ENCODE results near the gene LTN1.
"Not testable (repeated sequence)": the region's sequence is repeated elsewhere in the genome, so short reads cannot be mapped to it uniquely, and the experiment has no call there.

LTN1 gene

DNA sequence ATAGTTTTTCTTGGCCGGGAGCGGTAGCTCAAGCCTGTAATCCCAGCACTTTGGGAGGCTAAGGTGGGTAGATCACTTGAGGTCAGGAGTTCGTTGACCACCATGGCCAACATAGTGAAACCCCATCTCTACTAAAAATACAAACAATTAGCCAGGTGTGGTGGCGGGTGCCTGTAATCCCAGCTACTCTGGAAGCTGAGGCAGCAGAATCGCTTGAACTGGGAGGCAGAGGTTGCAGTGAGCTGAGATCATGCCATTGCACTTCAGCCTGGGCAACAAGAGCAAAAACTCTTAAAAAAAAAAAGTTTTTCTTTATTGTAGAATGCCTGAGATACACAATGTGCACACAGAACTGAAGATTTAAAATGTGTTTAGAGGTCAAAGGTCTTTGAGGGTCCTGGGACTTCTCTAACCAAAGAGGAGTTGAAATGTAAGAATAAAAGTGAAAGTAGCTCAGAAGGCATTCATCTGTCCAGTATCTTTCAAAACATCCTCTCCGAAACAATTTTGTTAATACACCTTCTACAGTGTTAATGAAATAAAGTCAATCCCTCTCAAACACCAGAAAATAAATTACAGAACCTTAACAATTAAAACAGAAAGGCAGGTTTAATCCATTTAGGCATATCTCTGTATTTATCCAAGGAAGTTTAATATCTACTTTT, 60.8 kb downstream of the LTN1 start:
- not testable (repeated sequence) for DNase-seq (ENCODE audit: low spot score)

DNA sequence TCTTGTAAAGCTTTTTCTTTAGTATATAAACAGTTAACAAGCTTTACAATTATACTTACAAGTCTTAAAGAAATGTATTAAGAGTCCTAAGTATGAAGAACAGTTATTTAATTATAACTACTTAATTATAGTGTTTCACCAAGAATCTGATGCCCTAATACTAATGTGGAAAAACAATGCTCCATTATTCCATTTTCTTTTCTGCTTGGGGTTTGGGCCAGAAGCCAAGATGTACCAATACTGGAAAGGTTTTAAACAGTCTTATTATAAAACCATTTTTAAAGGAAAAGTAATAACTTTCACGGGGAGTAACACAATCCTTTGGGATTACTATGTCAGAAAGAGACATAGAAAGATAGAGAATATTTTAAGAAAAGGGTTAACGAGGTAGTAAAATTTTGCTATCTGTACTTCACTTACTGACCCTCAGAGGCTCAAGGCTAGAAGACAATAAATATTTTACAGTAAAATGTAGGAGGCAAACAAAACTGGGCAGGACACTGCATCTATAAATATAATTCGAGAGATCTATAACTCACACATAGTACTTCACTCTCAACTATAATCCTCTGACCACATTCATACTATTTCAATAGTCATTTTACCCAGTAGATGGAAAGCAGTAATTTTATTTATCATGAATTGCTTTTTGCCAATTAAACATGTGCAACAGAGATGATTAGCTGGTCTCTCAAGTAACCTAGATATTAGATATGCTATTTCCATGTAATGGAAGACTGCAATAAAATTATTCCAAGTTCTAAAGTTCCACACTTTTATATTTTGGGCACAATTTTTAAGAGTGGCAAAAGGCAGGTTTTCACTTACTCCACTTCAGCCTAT, 63.9 kb downstream of the LTN1 start:
- no peak for DNase-seq (ENCODE audit: low spot score)

DNA sequence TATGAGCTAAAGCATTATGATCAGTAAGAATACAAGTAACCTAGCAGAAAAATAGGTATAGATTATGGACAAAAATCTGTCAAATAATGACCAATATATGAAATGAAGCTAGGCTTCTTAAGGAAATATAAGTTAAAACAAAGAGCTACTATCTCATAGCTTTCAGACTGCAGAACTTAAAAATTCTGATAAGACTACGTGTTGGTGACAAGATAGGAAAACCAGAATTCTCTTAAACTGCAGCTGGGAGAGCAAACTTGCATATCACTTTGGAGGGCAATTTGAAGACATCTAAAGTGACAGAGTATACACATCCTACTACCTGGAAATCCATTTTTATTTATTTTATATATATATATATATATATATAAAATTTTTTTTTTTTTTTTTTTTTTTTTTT, 65.5 kb downstream of the LTN1 start:
- DNase-seq (ENCODE audit: low spot score), result no peak

DNA sequence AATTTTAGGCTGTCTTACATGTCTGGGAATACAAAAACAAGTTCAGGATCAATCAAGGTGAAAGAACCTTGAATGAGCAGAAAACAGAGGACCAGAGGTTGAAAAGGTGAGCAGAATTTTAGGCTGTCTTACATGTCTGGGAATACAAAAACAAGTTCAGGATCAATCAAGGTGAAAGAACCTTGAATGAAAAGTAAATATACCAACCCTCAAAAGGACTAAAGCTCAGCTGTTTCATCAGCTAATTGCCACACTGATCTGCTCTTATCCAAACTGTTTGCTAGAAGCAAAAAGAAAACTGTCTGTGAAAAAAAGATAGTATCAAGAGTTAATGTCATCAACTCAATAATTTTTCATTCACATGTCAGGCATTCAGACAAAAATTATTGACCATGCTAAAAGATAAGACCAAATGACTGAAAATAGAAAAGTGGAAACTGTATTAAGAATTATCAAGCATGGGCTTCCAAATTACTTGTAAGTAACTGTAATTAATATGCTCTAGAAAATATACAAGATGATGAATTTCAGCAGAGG, 69.2 kb downstream of the LTN1 start:
- DNase-seq (ENCODE audit: low spot score), result no peak

DNA sequence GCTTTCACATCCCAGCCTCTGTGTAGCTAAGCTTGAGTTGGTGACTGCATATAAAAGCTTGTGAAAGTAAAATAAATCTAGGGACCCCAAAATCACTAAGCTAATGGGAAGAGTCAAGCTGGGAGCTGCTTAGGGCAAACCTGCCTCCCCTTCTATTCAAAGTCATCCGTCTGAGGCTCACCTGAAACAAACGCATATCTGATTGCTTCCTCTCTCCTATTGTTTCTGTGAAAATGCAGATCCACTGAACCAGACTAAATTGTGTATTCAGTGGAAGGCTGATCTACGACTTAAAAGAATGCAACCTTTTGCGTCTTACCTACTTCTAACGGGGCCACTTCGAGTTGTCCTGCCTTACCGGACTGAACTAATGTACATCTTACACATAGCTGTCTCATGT, 70.3 kb downstream of the LTN1 start:
- DNase-seq (ENCODE audit: low spot score), result no peak

DNA sequence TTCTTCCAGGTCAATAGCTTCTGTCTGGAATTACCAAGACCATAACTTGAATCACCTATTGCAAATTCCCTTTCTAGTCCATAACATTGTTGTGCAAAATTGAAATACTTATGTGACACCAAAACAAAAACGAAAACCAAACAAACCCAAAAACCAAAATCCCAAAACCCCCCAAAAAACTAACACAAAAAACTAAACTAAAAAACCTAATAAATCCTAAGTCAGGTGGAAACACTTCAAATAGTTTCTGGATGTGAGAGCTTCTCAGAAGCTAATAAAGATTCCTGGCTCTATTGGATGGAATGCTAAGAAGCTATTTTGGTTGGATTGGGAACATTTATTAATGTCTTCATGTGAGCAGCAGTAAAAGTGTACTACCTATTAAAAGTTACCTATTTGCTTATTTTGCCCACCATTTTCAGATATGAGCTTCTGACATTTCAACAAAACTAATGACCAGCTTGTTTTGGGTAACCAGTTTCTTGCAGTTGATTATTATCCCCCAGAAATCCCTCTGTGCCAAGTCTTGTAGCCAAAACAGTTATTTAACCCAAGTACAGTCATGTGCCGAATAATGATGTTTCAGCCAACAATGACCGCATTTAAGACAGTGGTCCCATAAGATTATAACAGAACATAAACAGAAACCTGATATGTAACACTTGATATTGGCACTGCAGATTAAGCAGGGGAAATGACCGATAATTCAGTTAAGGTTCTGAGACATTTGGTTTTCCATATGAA, 76.4 kb downstream of the LTN1 start:
- no peak for DNase-seq (ENCODE audit: low spot score)

DNA sequence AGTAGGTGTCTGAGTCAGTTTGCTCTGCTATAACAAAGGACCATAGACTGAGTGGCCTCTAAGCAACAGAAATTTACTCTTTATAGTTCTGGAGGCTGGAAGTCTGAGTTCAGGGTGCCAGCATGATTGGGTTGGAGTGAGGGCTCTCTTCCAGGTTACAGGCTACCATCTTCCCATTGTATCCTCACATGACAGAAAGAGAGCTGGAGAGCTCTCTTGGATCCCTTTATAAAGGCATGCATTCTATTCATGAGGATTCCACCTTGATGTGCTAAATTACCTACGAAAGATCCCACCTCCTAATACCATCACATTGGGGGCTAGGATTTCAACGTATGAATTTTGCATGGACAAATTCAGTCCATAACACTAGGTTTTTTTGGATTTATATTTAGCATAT, 79.6 kb downstream of the LTN1 start:
- no peak for DNase-seq (ENCODE audit: low spot score)

DNA sequence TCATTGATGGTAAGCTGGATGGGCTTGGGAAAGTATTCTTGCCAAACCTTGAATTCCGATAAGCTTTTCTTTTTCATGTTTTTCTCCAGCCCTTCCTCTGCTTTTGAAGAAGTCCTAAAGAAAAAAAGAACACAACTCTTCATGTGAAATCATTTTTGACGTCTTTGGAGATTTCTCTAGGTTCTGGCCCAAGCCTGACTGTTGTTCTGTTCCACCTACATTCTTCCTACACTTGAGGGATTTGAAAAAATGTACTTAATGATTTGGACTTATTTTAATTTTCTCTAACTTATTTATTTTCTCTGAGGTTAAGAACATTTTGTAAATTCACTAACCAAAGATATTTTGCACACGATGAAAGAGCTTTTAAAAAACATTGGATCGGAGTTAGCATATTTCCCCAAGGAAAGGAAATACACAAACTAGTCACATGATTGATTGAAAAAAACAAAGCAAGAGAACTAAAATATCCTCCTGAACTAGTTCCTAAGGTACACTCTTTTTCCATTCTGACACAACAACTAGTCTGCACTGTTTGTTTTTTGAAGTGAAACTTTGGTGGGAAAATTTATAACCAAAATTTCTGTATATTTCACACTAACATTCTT, 82.3 kb downstream of the LTN1 start:
- DNase-seq (ENCODE audit: low spot score), result no peak

DNA sequence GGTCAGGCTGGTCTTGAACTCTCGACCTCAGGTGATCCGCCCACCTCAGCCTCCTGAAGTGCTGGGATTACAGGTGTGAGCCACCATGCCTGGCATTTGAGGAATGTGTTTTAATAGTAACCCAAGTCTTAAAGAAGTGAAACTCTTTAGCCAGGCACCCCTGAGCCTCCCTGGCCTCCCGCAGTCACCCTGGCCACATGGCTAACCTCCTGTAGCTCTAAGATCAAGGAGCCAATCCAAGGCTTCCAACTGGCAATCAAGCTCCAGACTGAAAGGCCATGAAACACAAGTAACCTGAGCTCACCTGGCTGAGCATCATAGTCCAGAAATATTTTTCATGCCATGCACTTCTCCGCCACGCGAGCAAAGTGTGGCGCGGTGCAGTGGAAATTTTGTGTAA, 84.3 kb downstream of the LTN1 start:
- no peak for DNase-seq (ENCODE audit: low spot score)

DNA sequence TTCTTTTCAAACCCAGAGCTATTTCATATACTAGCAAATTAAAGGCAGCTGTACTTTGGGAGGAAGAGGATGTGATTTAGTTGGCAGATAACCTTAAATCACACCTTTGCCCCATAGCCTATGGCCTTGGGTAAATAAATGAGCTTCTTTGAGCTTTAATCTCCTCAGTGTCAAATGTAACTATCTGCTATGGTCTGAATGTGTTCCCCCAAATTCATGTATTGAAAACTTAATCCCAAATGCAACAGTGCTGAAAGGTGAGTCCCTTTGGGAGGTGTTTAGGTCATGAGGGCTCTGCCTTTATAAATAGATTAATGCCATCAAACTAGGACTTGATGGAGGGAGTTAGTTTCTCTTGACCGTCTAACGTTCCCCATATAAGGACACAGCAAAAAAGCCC, 85.8 kb downstream of the LTN1 start:
- no peak for DNase-seq (ENCODE audit: low spot score)

DNA sequence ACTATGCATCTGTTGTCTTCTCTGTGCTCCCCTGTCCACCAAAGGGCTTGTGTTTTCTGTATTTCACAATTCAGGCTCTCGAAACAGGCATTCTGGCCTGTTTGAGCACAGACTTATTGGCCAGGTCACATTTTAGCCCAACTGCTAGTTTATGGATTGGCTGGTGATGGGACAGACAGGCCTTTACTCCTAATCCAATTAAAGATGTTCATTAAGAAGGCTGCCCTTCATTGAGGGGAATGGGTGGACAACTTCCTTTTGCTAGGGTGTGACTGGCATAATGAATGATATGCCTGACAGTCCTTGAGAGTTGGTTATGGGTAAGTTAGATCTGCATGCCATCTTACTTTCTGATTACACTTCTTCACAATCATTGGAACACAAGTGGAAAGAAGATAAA, 86.4 kb downstream of the LTN1 start:
- no peak for DNase-seq (ENCODE audit: low spot score)

DNA sequence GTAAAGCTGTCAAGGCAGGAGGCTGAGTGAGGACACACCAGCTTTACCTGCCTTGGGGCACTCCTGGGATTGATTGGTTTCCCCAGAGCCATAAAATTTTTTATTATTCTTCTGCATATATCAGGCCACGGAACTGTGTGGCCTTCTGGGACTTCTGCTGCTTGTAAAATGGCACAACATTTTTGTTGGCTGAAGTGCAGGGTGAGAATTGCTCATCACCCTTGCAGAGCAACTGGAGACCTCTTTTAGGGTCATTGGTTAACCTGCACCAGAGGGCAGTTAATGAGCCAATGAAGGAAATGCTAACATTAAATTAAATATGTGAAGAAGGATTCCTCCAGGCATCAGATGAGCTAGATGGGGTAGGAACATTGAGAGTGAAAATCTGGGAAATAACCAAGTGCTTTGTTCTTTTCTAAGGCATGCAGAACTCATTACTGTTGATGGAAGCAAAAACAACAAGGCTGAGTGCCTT, 87.7 kb downstream of the LTN1 start:
- no peak for DNase-seq (ENCODE audit: low spot score)

DNA sequence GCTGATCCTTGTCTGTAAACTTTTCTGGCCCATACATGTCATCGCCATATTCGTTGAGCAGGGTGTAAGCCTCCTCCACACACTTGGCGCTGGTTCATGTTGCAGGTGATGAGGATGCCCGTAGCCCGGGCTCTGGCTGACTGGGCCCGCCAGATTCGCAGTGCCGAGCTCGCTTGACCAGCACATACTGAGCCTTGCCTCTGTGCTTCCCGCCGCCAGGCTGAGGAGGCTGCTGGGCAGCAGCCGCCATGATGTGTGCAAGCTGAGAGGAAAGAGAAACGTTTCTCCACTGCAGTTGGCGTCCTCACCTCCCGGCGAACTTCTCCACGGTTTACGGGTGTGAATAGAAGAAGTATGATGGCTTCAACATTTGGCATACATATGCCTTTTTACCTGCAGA, 89.2 kb downstream of the LTN1 start:
- no peak for DNase-seq (ENCODE audit: low spot score)

DNA sequence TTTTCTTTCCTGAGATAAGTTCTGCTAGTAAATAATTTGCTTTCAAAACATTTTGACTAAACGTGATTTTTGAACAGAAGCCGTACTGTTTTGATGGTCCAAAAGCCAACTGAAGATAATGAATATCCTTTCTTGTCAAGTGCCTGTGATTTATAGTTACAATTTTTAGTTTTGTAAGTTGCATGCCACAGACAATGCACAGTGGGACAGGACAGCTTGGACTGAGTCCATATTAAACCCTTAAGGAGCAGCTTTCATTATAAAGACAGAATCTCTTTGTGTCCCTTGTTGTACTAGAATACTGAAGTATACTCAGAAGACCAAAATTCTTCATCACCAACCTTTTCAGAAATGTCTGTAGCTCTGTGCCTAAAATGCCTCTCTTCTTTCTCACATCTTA, 92.2 kb downstream of the LTN1 start:
- no peak for DNase-seq (ENCODE audit: low spot score)

DNA sequence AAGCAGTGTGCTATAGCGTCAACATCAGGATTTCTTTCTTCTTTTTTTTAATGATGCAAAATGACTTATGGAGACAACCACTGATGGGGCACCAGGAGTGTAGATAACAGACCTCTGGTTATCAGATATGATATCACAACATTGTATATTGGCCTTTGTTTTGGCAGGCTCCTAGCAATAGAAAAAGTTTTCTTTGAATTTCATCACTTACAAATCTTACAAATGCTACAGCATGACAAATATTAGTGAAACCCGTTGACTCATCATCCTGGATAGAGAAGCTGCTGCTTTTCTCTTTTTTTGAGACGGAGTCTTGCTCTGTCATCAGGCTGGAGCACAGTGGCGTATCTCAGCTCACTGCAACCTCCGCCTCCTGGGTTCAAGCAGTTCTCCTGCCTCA, 92.9 kb downstream of the LTN1 start:
- peak; percentile 13 for DNase-seq (ENCODE audit: low spot score)

DNA sequence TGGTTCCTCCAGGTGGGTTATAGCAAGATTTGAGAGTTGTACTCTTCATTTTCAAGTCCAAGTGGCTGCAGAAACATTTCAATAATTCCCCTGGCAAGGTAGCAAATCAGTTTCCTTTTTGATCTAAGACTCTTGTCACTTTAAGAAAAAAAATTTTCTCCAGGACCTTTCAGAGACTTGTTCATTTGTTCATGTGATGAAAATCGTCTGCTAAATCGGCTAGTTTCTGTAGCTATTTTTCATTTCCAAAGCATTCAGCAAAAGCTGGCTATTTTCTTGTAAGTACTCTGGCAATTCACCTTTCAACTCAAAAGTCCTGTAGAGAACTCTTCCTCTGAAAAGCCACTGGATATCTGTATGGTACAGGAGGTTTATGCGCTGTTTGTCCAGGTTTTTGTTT, 93.5 kb downstream of the LTN1 start:
- no peak for DNase-seq (ENCODE audit: low spot score)

DNA sequence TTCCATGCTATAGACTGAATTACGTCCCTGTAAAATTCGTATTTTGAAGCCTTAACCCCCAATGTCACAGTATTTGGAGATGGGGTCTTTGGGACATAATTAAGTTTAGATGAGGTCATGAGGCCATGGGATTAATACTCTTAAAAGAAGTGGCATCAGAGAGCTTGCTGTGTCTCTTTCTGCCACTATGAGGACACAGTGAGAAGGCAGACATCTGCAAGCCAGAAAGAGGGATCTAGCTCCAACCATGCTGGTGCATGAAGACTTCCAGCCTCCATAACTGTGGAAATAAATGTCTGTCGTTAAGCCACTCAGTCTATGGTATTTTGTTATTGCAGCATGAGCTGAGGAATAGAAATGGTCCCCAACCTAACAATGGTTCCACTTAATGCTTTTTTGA, 99.0 kb downstream of the LTN1 start:
- no peak for DNase-seq (ENCODE audit: low spot score)

DNA sequence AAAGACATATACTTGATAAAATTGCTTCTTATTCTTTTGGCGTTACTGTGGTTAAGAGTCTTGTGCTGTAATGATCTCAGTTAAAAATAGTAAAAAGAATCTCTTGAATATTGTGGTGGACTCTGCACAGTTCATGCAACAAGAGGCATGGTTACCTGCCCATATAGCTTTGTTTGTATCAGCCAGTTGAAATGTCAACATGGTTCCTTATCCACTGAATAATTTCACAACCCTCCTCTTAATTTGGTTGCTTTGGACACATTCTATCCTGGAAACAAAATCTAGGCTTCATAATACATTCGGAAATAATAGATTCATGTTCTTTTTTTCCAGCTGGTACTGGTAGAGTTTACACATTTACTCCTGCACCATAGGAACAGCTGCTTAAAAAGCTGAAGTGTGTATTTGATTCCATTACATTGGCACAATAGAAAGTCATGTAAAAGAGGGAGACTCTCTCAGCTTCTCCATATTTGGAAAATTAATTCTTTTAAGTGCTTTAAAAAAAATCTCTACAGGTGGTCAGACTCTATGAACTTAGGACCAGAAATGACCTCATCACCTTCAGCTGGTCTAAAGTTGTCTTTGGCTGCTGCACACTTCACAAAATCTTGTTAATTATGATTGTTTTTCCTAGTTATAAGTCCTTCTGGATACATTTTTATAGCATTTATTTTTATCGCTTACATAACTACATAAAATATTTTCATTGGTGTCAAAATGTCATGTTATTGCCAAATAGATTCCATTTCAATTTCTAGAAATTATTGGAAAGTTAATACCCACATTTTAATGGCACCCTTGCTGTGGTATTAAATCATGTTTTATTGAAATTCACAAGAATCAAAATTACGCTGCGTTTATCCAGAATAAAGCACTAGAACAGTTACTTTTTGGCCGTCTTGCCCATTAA, 100.2 kb downstream of the LTN1 start:
- no peak for DNase-seq (ENCODE audit: low spot score)

DNA sequence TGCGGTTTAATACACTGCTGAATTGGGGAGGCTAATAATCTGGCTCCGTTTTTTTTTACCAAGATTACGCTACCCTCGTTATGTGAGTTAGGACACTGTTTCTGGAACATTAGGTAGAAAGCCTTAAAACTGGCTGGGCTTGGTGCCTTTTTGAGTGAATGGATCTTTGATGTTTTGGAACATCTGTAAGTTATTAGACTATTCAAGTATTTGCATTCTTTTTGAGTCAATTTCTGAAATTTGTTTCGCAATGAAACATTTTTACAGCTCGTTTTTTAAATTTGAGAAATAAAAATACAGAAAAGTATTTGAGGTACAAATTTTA, 106.9 kb downstream of the LTN1 start:
- DNase-seq (ENCODE audit: low spot score), result peak; percentile 50

DNA sequence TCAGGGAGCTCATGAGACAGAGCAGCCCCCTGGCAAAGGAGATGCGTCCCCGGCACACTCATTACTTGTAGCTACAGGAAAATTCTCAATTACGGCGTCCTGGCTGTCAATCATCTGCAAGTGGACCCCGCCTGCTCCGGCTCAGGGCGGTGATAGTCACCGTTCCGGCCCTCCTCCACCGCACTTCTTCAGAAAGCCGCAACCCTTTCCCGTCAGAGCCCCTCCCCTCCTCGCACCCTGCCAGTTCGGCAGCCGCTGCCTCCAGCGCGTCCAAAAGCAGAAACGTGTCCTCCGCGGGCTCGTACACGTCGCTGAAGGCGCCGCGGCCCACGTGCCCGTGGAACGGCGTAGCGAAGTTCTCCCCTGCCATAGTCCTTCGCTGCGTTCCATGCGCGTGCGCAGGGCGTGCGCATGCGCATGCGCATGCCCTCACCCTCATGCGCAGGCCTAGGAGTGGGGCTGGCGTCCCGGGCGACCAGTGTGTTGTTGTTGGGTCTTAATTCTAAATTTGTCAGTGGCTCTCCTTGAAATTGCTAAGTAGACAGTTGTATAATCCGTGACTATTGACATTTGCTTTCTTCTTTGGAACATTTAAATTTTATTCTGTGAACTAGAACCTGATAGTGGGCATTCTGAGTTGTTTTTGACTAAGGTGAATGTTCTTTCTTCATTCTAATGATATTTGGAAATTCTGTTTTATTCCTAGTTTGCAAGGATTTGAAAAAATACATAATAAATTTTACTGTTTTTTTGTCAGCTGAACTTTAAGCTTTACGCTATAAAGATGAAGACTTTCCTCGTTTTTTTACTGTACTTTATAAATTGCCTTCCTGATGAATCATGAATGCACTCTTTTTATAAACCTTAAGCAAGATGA, 107.5 kb downstream of the LTN1 start:
- DNase-seq (ENCODE audit: low spot score), result peak; percentile 99
